ENCODE results near the gene TADA2B.

The TADA2B gene

DNA sequence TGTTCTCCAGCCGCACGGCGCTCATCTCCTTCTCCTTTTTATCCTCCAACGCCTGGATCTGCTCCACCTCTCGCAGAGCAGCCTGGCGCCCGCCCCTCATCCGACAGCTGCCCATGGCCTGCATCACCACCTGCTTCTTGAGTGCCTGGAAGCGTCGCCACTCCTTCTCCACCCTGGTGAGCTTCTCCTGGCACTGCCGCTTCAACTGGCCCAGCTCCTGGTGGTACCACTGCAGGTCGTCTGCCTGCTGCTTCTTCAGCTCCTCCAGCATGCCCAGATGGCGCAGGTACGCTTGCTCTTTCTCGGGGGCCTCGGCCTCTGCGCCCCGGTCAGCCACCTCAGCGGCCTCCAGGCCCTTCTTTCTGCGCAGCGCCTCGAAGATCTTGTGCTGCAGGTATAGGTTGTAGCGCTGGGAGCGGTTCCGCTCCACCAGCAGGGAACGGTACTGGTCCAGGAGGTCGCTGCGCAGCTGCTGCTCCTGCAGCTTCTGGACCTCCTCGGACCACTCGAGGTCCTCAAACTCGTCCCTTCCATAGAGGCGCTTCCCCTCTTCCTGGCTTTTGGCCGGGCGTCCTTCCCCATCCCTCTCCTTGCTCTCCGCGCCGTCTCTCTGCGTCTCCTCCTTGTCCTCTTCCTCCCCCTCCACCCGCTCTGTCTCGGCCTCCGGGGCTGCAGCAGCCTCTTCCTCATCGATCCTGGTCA lies 1.2 kb upstream of the TADA2B start:
- DNase-seq: no peak

DNA sequence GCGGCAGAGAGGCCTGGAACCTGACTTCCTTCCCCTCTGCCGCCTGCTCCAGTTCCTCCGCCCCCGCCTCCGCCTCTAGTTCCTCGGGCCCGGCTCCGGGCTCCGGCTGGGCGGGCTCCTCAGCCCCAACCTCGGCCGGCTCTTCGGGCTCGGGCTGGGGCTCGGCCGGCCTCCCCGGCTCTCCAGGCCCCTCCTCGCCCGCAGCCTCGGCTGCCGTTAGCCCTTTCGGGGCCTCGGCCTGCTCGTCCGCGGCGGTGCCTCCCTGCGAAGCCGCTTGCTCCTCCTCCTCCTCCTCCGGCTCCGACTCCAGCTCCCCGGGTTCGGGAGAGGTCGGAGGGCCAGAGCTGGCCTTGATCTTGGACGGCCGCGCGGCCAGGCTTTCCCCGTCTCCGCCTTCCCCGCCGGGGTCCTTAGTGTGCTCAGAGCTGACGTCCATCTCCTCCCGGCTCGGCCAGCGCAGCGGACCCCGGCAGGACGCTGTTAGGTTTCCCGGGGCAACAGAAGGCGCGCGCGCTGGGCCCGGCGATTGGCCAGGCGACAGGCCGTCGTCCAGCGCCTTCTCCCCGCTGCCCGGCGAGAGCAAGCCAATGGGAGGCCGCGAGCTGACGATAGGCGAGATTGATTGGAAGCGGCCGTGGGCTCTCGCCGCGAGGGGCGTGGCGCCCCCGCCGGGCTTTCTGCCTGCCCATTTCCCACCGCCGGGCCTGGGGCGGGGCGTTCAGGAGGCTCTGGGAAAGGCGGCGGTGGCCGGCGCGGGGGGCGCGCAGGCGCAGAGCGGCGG lies 479 bp upstream of the TADA2B start:
- peak; percentile 86 to 93 for DNase-seq

GRCh38 chr4:7044137-7044930 lies 1.2 kb downstream of the TADA2B start:
- DNase-seq: no peak

- DNase-seq: no peak
These were observed 2.4 kb downstream of the TADA2B start for GRCh38 chr4:7045553-7045952.

DNA sequence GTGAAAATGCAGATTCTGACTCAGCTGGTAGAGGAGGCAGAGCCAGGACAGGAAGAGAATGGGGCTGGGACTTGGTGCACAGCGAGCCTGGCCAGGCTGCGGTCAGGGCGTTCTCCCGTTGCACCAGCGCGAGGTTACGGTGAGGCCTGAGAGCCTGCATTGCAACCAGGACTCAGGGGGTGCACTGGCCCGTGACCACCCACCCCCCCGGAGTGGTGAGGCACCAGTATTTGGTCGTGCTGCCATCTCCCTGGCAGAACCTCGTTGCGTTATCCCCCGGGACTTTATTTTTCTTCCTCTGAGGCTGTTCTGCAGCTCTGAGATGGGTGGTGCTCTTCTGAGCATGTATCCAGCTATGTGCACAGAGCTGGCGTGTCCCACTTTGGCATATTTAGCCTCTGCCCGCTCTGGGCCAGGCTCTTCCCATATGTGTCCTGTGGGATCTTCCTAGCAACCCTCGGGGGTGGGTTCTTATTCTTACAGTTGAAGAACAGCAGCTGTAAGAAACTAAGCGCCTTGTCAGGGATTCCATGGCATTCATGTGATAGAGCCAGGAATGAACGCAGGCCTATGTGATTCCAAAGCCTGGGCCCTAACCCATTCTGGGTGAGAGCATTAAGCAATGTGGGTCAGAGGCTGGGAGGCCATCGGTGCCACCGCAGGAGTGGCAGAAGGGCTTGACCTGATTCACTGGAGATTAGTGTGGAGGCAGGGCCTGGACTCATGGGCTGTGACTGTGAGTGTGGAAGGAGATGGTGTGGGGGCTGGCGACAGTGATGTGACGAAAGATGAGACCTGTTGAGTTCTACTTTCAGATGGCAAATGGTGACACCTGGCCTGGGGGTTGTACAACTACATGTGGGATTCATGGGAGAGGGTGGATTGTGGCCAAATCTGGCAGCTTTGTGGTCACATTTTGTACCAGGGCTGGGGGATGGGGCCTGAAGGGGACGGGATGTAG lies 3.1 kb downstream of the TADA2B start:
- DNase-seq: no peak

DNA sequence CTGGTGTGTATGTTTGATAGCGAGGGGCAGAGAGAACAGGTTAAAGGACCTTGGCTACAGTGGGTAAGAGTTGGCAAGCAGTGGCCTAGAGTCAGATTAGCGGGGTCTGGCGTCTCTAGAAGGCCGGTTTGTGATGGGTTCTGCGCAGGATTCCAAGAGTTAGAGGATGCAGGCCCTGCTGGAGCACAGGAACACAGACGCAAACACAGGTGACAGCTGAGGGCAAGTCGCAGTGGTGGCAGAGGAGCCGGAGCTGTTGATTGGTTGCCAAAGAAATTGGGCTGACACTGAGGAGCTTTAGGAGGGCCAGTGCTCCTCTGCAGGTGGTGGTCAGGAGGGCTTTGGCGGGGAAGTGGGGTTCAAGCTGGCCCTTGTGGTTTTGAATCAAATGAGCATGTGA lies 3.8 kb downstream of the TADA2B start:
- DNase-seq: no peak

- DNase-seq: no peak
These were observed 5.5 kb downstream of the TADA2B start for GRCh38 chr4:7048642-7049041.

GRCh38 chr4:7049295-7049694 lies 6.1 kb downstream of the TADA2B start:
- no peak for DNase-seq

GRCh38 chr4:7049739-7050138 lies 6.6 kb downstream of the TADA2B start:
- no peak for DNase-seq

DNA sequence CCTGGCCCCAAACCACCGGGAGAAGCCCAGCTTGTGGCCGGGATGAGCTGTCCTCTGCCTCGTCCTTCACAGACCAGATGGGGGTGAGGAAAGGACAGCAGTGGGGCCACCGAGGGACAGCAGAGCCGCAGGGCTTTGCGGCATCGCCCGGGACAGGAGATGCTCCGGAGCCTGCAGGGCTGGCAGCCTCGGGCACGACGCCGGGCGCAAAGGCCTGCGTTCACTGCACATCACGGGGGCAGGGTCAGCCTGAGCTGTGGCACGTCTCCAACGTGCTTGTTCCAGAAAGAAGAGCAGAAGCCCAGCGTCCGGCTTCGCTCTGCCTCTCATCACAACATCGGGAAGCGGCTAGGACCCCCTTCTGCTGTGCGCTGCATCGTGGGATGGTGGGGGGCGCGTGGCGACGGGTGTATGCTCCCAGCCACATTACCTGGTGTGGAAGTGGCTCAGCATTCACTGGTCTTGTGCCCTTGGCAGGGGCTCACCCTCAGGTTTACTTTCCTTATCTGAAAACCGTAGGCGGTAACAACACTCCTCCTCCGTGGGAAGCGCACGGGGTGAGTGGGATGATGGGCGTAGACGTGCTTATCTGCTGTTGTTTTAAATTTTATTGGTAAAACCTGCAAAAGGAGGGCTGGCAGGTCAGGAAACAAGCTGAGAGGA lies 7.4 kb downstream of the TADA2B start:
- no peak for DNase-seq

DNA sequence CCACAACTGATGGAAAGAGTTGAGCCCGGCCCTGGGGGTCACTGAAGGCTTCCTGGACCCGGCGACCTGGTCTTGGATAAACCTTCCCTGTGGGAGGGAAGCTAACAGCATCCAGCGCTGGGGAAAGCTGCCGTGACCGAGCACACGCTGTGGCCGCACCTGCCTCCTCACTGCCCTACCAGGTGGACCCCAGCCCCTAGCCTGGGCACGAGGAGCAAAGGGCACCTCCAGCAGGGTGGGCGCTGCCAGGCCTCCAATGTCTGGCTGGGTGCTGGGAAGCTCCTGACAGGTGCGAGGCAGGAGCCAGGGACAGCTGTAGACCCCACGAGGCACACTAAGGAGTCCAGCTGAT lies 7.9 kb downstream of the TADA2B start:
- DNase-seq: no peak

- no peak for DNase-seq
These were observed 8.7 kb downstream of the TADA2B start for GRCh38 chr4:7051905-7052304.

- no peak for DNase-seq
These were observed 9.1 kb downstream of the TADA2B start for GRCh38 chr4:7052313-7052712.

GRCh38 chr4:7052923-7053715 lies 9.9 kb downstream of the TADA2B start:
- no peak for DNase-seq

- no peak for DNase-seq
These were observed 11.1 kb downstream of the TADA2B start for GRCh38 chr4:7054106-7054880.

- DNase-seq: no peak
These were observed 12.2 kb downstream of the TADA2B start for GRCh38 chr4:7055111-7055989.

DNA sequence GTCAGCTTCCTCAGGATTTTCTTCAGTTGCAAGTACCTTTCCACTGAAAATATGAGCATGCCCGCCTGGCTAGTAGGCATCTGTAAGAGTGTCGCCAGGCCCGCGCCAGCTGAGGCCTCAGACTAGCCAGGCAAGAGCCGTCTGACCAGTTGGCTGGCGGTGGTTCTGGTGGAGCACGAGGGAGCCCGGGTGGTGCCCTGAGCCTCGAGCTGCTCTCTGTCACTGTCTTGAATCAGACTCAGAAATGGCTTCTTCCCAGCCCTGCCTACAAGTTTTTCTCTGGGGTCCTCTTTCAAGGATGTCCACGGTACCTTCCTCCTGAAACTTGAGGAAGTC lies 12.8 kb downstream of the TADA2B start:
- DNase-seq: no peak

DNA sequence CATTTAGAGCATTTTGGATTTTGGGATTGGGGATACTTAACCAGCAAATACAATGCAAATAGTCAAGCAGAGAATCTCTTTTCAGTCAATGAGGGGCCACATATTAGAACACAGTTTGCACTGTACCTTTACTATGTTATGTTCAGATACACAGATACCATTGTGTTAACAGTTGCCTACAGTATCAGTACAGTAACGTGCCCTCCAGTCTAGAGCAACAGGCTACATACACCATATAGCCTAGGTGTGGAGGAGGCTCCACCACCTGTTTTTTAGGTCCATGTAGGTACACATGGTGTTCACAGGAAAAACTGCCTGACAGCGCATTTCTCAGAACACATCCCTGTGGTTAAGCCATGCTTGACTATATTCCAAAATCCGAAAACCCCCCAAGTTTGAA lies 15.6 kb downstream of the TADA2B start:
- no peak for DNase-seq

DNA sequence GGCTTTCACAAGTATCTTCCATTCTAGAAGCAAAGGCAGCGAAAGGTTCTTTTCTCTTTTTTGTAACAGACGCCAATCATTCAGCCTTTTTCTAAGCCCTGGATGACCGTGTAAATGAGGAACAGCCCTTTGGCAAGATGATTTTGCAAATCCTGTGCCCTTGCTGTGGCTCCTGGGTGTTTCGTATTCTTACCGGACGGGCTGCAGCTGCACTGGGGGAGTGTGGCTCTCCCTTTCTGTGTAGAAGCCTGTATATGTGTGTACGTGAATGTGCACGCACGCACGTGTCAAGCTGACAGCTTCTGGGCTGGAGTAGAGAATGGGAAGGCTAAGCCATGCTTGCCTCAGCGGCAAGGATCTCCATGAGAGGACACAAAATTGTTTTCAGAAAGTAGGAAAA lies 16.5 kb downstream of the TADA2B start:
- no peak for DNase-seq

Data from stimulated activated CD4-positive, alpha-beta T cell treated with anti-CD3 and anti-CD28 coated beads, Interleukin-4, amount 100 ng/mL, for 4 hours (primary cell).